IMR-90 (cell line): ENCODE data around the gene ZNRF3.
"Not testable (repeated sequence)": the region's sequence is repeated elsewhere in the genome, so short reads cannot be mapped to it uniquely, and the experiment has no call there.

ENCODE experiments used
- CEBPB ChIP-seq: IDR thresholded peaks from 2 replicates; pipeline ENCODE4 v1.6.1; 2012; ENCODE audit warnings: low read depth, low read length, improper control_type of control experiment
- MAZ ChIP-seq: IDR thresholded peaks from 2 replicates; pipeline ENCODE4 v1.6.1; 2012; ENCODE audit warnings: low read depth, mild to moderate bottlenecking, low read length, improper control_type of control experiment, moderate library complexity, borderline replicate concordance
- POLR2A ChIP-seq: IDR thresholded peaks from 2 replicates; pipeline ENCODE4 v1.6.1; 2012; ENCODE audit warnings: mild to moderate bottlenecking, low read depth, low read length
- RAD21 ChIP-seq: IDR thresholded peaks from 2 replicates; pipeline ENCODE4 v1.6.1; 2012; ENCODE audit warnings: low read length, improper control_type of control experiment
- RCOR1 ChIP-seq: IDR thresholded peaks from 2 replicates; pipeline ENCODE4 v1.6.1; 2012; ENCODE audit warnings: mild to moderate bottlenecking, low read length, improper control_type of control experiment; ENCODE audit not compliant: insufficient replicate concordance
- TF ChIP-seq, protein P1 (sequence below): conservative IDR thresholded peaks from 2 replicates; pipeline ENCODE4 v1.5.1; 2012; ENCODE audit warnings: mild to moderate bottlenecking, low read depth, low read length, improper control_type of control experiment

DNA sequence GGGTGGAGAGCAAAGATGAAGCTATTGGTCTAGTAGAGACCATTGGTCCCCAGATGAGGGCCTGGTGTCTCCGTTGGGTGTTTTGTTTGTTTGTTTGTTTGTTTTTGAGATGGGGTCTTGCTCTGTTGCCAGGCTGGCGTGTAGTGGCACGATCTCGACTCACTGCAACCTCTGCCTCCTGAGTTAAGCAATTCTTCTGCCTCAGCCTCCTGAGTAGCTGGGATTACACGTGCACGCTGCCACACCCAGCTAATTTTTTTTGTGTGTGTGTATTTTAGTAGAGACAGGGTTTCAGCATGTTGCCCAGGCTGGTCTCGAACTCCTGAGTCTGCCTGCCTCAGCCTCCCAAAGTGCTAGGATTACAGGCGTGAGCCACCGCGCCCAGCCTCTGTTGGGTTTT, 25.4 kb downstream of the ZNRF3 start:
- TF ChIP-seq, protein P1, sequence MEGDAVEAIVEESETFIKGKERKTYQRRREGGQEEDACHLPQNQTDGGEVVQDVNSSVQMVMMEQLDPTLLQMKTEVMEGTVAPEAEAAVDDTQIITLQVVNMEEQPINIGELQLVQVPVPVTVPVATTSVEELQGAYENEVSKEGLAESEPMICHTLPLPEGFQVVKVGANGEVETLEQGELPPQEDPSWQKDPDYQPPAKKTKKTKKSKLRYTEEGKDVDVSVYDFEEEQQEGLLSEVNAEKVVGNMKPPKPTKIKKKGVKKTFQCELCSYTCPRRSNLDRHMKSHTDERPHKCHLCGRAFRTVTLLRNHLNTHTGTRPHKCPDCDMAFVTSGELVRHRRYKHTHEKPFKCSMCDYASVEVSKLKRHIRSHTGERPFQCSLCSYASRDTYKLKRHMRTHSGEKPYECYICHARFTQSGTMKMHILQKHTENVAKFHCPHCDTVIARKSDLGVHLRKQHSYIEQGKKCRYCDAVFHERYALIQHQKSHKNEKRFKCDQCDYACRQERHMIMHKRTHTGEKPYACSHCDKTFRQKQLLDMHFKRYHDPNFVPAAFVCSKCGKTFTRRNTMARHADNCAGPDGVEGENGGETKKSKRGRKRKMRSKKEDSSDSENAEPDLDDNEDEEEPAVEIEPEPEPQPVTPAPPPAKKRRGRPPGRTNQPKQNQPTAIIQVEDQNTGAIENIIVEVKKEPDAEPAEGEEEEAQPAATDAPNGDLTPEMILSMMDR, result not testable (repeated sequence)
- TF ChIP-seq CEBPB, POLR2A, RAD21, RCOR1, MAZ: not testable (repeated sequence)
